Aorta (tissue), 5 donors: ENCODE results near the gene MPPED1. TPM values are rescaled to one million over a fixed set of nuclear protein-coding genes. Genes with fewer than 3 reads are reported as not detected.

Experiments
- ATAC-seq: fragments of 200-7000 bp; cut with Tn5 transposase; one replicate; pipeline ENCODE4 v1.9.1; 2022; ENCODE audit warnings: moderate library complexity; ENCODE audit not compliant: low FRiP score
- DNase-seq, 2 donors: peaks; one replicate each; pipeline ENCODE4 v3.0.0-alpha.2; 2020
- H3K27ac ChIP-seq, 2 donors: one replicate each; pipeline ENCODE4 v1.5.1; 2013; ENCODE audit warnings: low read length in 2 of 2, mild to moderate bottlenecking in 2 of 2, moderate library complexity in 2 of 2, control low read depth in 1 of 2, inconsistent platforms in 1 of 2, low read depth in 1 of 2
- H3K27me3 ChIP-seq, 2 donors: one replicate each; pipeline ENCODE4 v1.6.1; 2013; ENCODE audit warnings: control low read depth in 1 of 2, low read length in 1 of 2, mild to moderate bottlenecking in 1 of 2, moderate library complexity in 1 of 2; ENCODE audit not compliant: insufficient read depth in 2 of 2, control insufficient read depth in 1 of 2
- H3K36me3 ChIP-seq, 2 donors: one replicate each; pipeline ENCODE4 v1.6.1; 2013; ENCODE audit warnings: control low read depth in 1 of 2, low read length in 1 of 2, mild to moderate bottlenecking in 1 of 2; ENCODE audit not compliant: insufficient read depth in 2 of 2, control insufficient read depth in 1 of 2
- H3K4me1 ChIP-seq, 2 donors: one replicate each; pipeline ENCODE4 v1.6.1; 2013; ENCODE audit warnings: low read length in 2 of 2, control low read depth in 1 of 2, mild to moderate bottlenecking in 1 of 2, moderate library complexity in 1 of 2; ENCODE audit not compliant: insufficient read depth in 2 of 2, control insufficient read depth in 1 of 2
- H3K4me3 ChIP-seq, 2 donors: one replicate each; pipeline ENCODE4 v1.5.1; 2013; ENCODE audit warnings: low read length in 2 of 2, control low read depth in 1 of 2, mild to moderate bottlenecking in 1 of 2
- H3K9me3 ChIP-seq: one replicate; pipeline ENCODE4 v1.6.1; 2013; ENCODE audit warnings: mild to moderate bottlenecking, low read length; ENCODE audit not compliant: control insufficient read depth
- WGBS, 2 donors: extraction: QIAGEN DNeasy Blood & Tissue Kit; methylation state at CpG; one replicate each; pipeline ENCODE4 v1.1.7; 2013; 5-methylcytosine and 5-hydroxymethylcytosine counted together
- intact Hi-C, 2 donors: fragments of 100-400 bp; cut with DNase I; formaldehyde crosslinking; loops; one replicate each; pipeline versions ENCODE4 v1.14.2 to v1.15.0; 2022
- polyA plus RNA-seq, 2 donors: library from polyadenylated mRNA; stranded (reverse); fragments of 200-250 nt; gene quantifications; one replicate each; pipeline ENCODE4 v1.2.3, GENCODE V29; 2013
- total RNA-seq, 2 donors: library from RNA; stranded (reverse); fragmentation: NEBNext Ultra II Directional; extraction: Animal tissue kit (Norgen Biotek cat#: 25700); gene quantifications; one replicate each; pipeline ENCODE4 v1.2.1, GENCODE V29; 2021
- donor health status: healthy with polysubstance abuse.
- donor health status: Bipolar disorder and iron deficiency.
- donor health status: DM: no; HTN: no; CAD: no.
- donor health status: DM: no; HTN: no; CAD: no.
- donor health status: DM: yes; HTN: yes; CAD: no.

Gene MPPED1
- total and polyA plus RNA-seq, 4 donors, result not detected

GRCh38 chr22:43485502-43486089 lies 73.8 kb downstream of the MPPED1 start:
- no peak for ATAC-seq

GRCh38 chr22:43487311-43488030 lies 75.7 kb downstream of the MPPED1 start:
- H3K27me3 ChIP-seq, result no peaks in the 10 kb centered on the region
- DNase-seq, result peak in 1 of 2 donors; percentile 63

More at GRCh38 chr22:43485502-43486089, 73.8 kb downstream of the MPPED1 start:
- H3K4me3 ChIP-seq, result no peak overlapping the region
- H3K27ac ChIP-seq, result no peak overlapping the region
- intact Hi-C loops, result no loop called here
- WGBS, 2 donors, result 40 to 49% methylated on average over 18 to 20 of the region's 20 CpGs
- no peaks in the 10 kb centered on the region for H3K27me3 ChIP-seq
- H3K36me3 ChIP-seq, result no peaks in the 10 kb centered on the region
- H3K4me1 ChIP-seq, result no peaks in the 10 kb centered on the region
- no peak for DNase-seq
- no peaks in the 10 kb centered on the region for H3K9me3 ChIP-seq

GRCh38 chr22:43488031-43488866 lies 76.4 kb downstream of the MPPED1 start:
- ATAC-seq (no peak), DNase-seq (peak in 1 of 2 donors; percentile 68)
- intact Hi-C loops, result no loop called here
- no peaks in the 10 kb centered on the region for H3K9me3 ChIP-seq
- no peak overlapping the region for H3K4me3 ChIP-seq
- no peaks in the 10 kb centered on the region for H3K4me1 ChIP-seq
- WGBS, 2 donors, result 45% methylated on average over 26 of the region's 26 CpGs
- no peak overlapping the region for H3K27ac ChIP-seq
- no peaks in the 10 kb centered on the region for H3K36me3 ChIP-seq
- no peaks in the 10 kb centered on the region for H3K27me3 ChIP-seq

More at GRCh38 chr22:43487311-43488030, 75.7 kb downstream of the MPPED1 start:
- Histone ChIP-seq H3K36me3 (no peaks in the 10 kb centered on the region), H3K4me3 (no peak overlapping the region), H3K9me3 (no peaks in the 10 kb centered on the region), H3K27ac (no peak overlapping the region), H3K4me1 (no peaks in the 10 kb centered on the region)
- 71 to 76% methylated on average over 18 to 19 of the region's 19 CpGs for WGBS, 2 donors
- no peak for ATAC-seq
- intact Hi-C loops, result no loop called here

GRCh38 chr22:43488937-43489336 lies 77.1 kb downstream of the MPPED1 start:
- H3K9me3 ChIP-seq, result no peaks in the 10 kb centered on the region
- no peaks in the 10 kb centered on the region for H3K27me3 ChIP-seq
- intact Hi-C loops, result no loop called here
- 62 to 64% methylated on average over 9 to 10 of the region's 10 CpGs for WGBS, 2 donors
- DNase-seq, result no peak
- no peak for ATAC-seq
- H3K4me3 ChIP-seq, result no peak overlapping the region
- no peaks in the 10 kb centered on the region for H3K36me3 ChIP-seq
- no peaks in the 10 kb centered on the region for H3K4me1 ChIP-seq
- no peak overlapping the region for H3K27ac ChIP-seq

GRCh38 chr22:43490311-43490710 lies 78.5 kb downstream of the MPPED1 start:
- Histone ChIP-seq H3K27me3 (no peaks in the 10 kb centered on the region), H3K4me1 (no peaks in the 10 kb centered on the region), H3K27ac (no peak overlapping the region), H3K36me3 (no peaks in the 10 kb centered on the region), H3K9me3 (no peaks in the 10 kb centered on the region), H3K4me3 (no peak overlapping the region)
- DNase-seq, result no peak
- intact Hi-C loops, result no loop called here
- 75 to 84% methylated on average over 7 of the region's 7 CpGs for WGBS, 2 donors
- no peak for ATAC-seq

GRCh38 chr22:43491177-43491576 lies 79.4 kb downstream of the MPPED1 start:
- Histone ChIP-seq H3K4me1 (no peaks in the 10 kb centered on the region), H3K9me3 (no peaks in the 10 kb centered on the region), H3K27ac (no peak overlapping the region), H3K27me3 (no peaks in the 10 kb centered on the region), H3K36me3 (no peaks in the 10 kb centered on the region), H3K4me3 (no peak overlapping the region)
- 56 to 61% methylated on average over 3 of the region's 3 CpGs for WGBS, 2 donors
- DNase-seq (no peak), ATAC-seq (no peak)
- intact Hi-C loops, result no loop called here

- H3K27me3 ChIP-seq, result no peaks in the 10 kb centered on the region
- 100% methylated on average over 1 of the region's 1 CpG for WGBS, 2 donors
- no peaks in the 10 kb centered on the region for H3K4me1 ChIP-seq
- intact Hi-C loops, result no loop called here
- DNase-seq (no peak), ATAC-seq (no peak)
- H3K27ac ChIP-seq, result no peak overlapping the region
- no peaks in the 10 kb centered on the region for H3K36me3 ChIP-seq
- H3K4me3 ChIP-seq, result no peak overlapping the region
- no peaks in the 10 kb centered on the region for H3K9me3 ChIP-seq
These were observed 79.9 kb downstream of the MPPED1 start for GRCh38 chr22:43491737-43492136.

GRCh38 chr22:43493297-43493696 lies 81.5 kb downstream of the MPPED1 start:
- Histone ChIP-seq H3K9me3 (no peaks in the 10 kb centered on the region), H3K27ac (no peak overlapping the region), H3K4me1 (no peaks in the 10 kb centered on the region), H3K4me3 (no peak overlapping the region), H3K36me3 (no peaks in the 10 kb centered on the region), H3K27me3 (no peaks in the 10 kb centered on the region)
- ATAC-seq, result no peak
- intact Hi-C loops, result no loop called here
- 86 to 89% methylated on average over 5 of the region's 5 CpGs for WGBS, 2 donors
- DNase-seq, result peak in 1 of 2 donors; percentile 32
